ENCODE measurements around the gene MAP7. TPM values are rescaled to one million over a fixed set of nuclear protein-coding genes. Genes with fewer than 3 reads are reported as not detected.

Gene MAP7
- total and polyA plus RNA-seq, 2 of the 13 experiments (the other 11 are each of a cell fraction or from before 2014, with no cell fraction given) = 0.04 TPM; not detected in 1

- TF ChIP-seq TRAFD1 (CRISPR knock-in tag; IDR thresholded peaks at IDR 0.05; ENCODE audit: borderline replicate concordance) (no peak), HMGA1 (CRISPR knock-in tag; conservative IDR thresholded peaks at IDR 0.05) (no peak), ZNF772 (CRISPR knock-in tag; IDR thresholded peaks at IDR 0.05) (no peak), ZFP41 (CRISPR knock-in tag; IDR thresholded peaks at IDR 0.05; ENCODE audit: borderline replicate concordance) (no peak), FOXO1 (CRISPR knock-in tag; IDR thresholded peaks at IDR 0.05) (no peak), NFKB2 (CRISPR knock-in tag; IDR thresholded peaks at IDR 0.05; ENCODE audit: borderline replicate concordance) (peak; percentile 25; the same call in 1 of the 2 replicates), TCF7L2 (IDR thresholded peaks at IDR 0.05; ENCODE audit: low read depth, low read length) (no peak), ZFP36 (IDR thresholded peaks at IDR 0.05; ENCODE audit: borderline replicate concordance, low read depth, low read length, partially characterized antibody) (no peak), HOMEZ (CRISPR knock-in tag; IDR thresholded peaks at IDR 0.05; ENCODE audit: low read depth) (no peak), ZNF619 (CRISPR knock-in tag; IDR thresholded peaks at IDR 0.05) (no peak), ZMYM4 (CRISPR knock-in tag; IDR thresholded peaks at IDR 0.05) (0 out of 2 replicates have a peak, but pooled peaks have one; percentile 51), ZFP82 (CRISPR knock-in tag; IDR thresholded peaks at IDR 0.05; ENCODE audit: borderline replicate concordance) (no peak), PHF8 (CRISPR knock-in tag; IDR thresholded peaks at IDR 0.05) (no peak), MAF1 (CRISPR knock-in tag; IDR thresholded peaks at IDR 0.05; ENCODE audit: borderline replicate concordance) (no peak), ZNF292 (CRISPR knock-in tag; IDR thresholded peaks at IDR 0.05; ENCODE audit: borderline replicate concordance, low read depth) (no peak), ZNF639 (CRISPR knock-in tag; conservative IDR thresholded peaks at IDR 0.05) (no peak), CENPX (CRISPR knock-in tag; IDR thresholded peaks at IDR 0.05) (no peak), SP140L (CRISPR knock-in tag; IDR thresholded peaks at IDR 0.05; ENCODE audit: borderline replicate concordance) (no peak), SMARCE1 (IDR thresholded peaks at IDR 0.05; ENCODE audit: borderline replicate concordance) (no peak), SRY (CRISPR knock-in tag; IDR thresholded peaks at IDR 0.05) (no peak), NFKBIZ (CRISPR knock-in tag; IDR thresholded peaks at IDR 0.05) (no peak), HCFC1 (IDR thresholded peaks at IDR 0.05; ENCODE audit: low read depth, low read length) (no peak), ZNF280D (CRISPR knock-in tag; IDR thresholded peaks at IDR 0.05) (no peak)
Observed at GRCh38 chr6:136550330-136551071, at the start of gene MAP7 (continued).

All from HepG2 (cell line).